IMR-90 (cell line): ENCODE results near the gene BCL6.

Experiments
- BHLHE40 ChIP-seq: fragments of 150-350 bp; IDR thresholded peaks from 2 replicates; pipeline ENCODE4 v1.6.1; 2016; ENCODE audit warnings: mild to moderate bottlenecking, low read depth, low read length
- CEBPB ChIP-seq: IDR thresholded peaks from 2 replicates; pipeline ENCODE4 v1.6.1; 2012; ENCODE audit warnings: low read depth, low read length, improper control_type of control experiment
- CTCF ChIP-seq: conservative IDR thresholded peaks from 2 replicates; pipeline ENCODE4 v1.5.1; 2012; ENCODE audit warnings: mild to moderate bottlenecking, low read depth, low read length, improper control_type of control experiment
- FOS ChIP-seq: fragments of 150-350 bp; IDR thresholded peaks from 2 replicates; pipeline ENCODE4 v1.6.1; 2016; ENCODE audit warnings: low read depth, low read length
- MAFK ChIP-seq: IDR thresholded peaks from 2 replicates; pipeline ENCODE4 v1.6.1; 2012; ENCODE audit warnings: low read depth, low read length, improper control_type of control experiment
- MAZ ChIP-seq: IDR thresholded peaks from 2 replicates; pipeline ENCODE4 v1.6.1; 2012; ENCODE audit warnings: low read depth, mild to moderate bottlenecking, low read length, improper control_type of control experiment, moderate library complexity, borderline replicate concordance
- MXI1 ChIP-seq: IDR thresholded peaks from 2 replicates; pipeline ENCODE4 v1.6.1; 2012; ENCODE audit warnings: low read depth, mild to moderate bottlenecking, low read length, moderate library complexity, borderline replicate concordance
- NFE2L2 ChIP-seq: fragments of 150-350 bp; IDR thresholded peaks from 2 replicates; pipeline ENCODE4 v1.6.1; 2016; ENCODE audit warnings: low read depth, mild to moderate bottlenecking, low read length
- POLR2A ChIP-seq: IDR thresholded peaks from 2 replicates; pipeline ENCODE4 v1.6.1; 2012; ENCODE audit warnings: mild to moderate bottlenecking, low read depth, low read length
- RAD21 ChIP-seq: IDR thresholded peaks from 2 replicates; pipeline ENCODE4 v1.6.1; 2012; ENCODE audit warnings: low read length, improper control_type of control experiment
- RCOR1 ChIP-seq: IDR thresholded peaks from 2 replicates; pipeline ENCODE4 v1.6.1; 2012; ENCODE audit warnings: mild to moderate bottlenecking, low read length, improper control_type of control experiment; ENCODE audit not compliant: insufficient replicate concordance
- SMC3 ChIP-seq: fragments of 150-350 bp; IDR thresholded peaks from 2 replicates; pipeline ENCODE4 v1.6.1; 2016; ENCODE audit warnings: low read depth, mild to moderate bottlenecking, antibody characterized with exemption, low read length, moderate library complexity

- TF ChIP-seq CTCF = no peak
- TF ChIP-seq RAD21 = no peak
- TF ChIP-seq CEBPB = no peak
- TF ChIP-seq POLR2A = no peak
- TF ChIP-seq FOS = no peak
- no peak for TF ChIP-seq MXI1
- TF ChIP-seq MAFK = no peak
- TF ChIP-seq NFE2L2 = no peak
- no peak for TF ChIP-seq SMC3
- no peak for TF ChIP-seq BHLHE40
- no peak for TF ChIP-seq RCOR1
- no peak for TF ChIP-seq MAZ
Observed at GRCh38 chr3:187769771-187770170, 24.5 kb upstream of the BCL6 start.
